HepG2 (cell line): Measurements from ENCODE around the gene ZCCHC24. TPM values are rescaled to one million over a fixed set of nuclear protein-coding genes. Genes with fewer than 3 reads are reported as not detected.

ENCODE experiments used
- ATAC-seq: fragments of 200-7000 bp; cut with Tn5 transposase; 3 replicates; pipeline ENCODE4 v1.9.1; 2020; ENCODE audit warnings: mild to moderate bottlenecking, moderate library complexity
- BruUV-seq: library from RNA; stranded (reverse); fragments of 400-500 nt; replicated peaks from 2 replicates; lab custom pipeline; 2021; lab: Mats Ljungman, UMichigan
- CTCF ChIA-PET: fragments of 300-600 bp; formaldehyde crosslinking; extraction: SDS; loops from one replicate; lab custom pipeline; 2021; ENCODE audit warnings: low total read pairs, inconsistent platforms, low intra/inter-chr PET ratio; lab: Yijun Ruan, JAX
- POLR2A ChIA-PET: fragments of 350-600 bp; sonication (Branson Sonifier 250); formaldehyde crosslinking; loops from one replicate; lab custom pipeline; 2020; ENCODE audit warnings: antibody characterized with exemption, inconsistent platforms; lab: Yijun Ruan, JAX
- DNase-seq: peaks from one replicate; pipeline ENCODE4 v3.0.0-alpha.2; 2015; ENCODE audit warnings: low spot score
- FAIRE-seq: peaks from 3 replicates; lab custom pipeline; 2011; peaks lifted over from hg19 to GRCh38; lab: Jason Lieb, UNC
- H2AFZ ChIP-seq: one replicate; pipeline ENCODE4 v1.6.1; 2011; ENCODE audit warnings: low read length, inconsistent platforms
- H3K27ac ChIP-seq: fragments of 300-600 bp; 3 replicates; pipeline ENCODE4 v1.8.0; 2011; ENCODE audit warnings: mixed run types, mild to moderate bottlenecking, mixed read lengths, low read length, inconsistent platforms; ENCODE audit not compliant: insufficient read depth; ENCODE audit errors: extremely low read length
- H3K27me3 ChIP-seq, 2 experiments: fragments of 200-600 bp in 1 of 2; 2 replicates in 1 of 2; 3 replicates in 1 of 2; pipeline versions ENCODE4 v1.6.0 to v1.8.0; 2011; ENCODE audit warnings: low read length in 2 of 2, mild to moderate bottlenecking in 2 of 2, moderate library complexity in 2 of 2, inconsistent platforms in 1 of 2; ENCODE audit not compliant: insufficient read depth in 2 of 2, control insufficient read depth in 1 of 2
- H3K36me3 ChIP-seq, 2 experiments: fragments of 200-600 bp in 1 of 2; replicated peaks in 1 of 2; 2 replicates in 1 of 2; 3 replicates in 1 of 2; pipeline versions ENCODE4 v1.5.1 to v1.8.0; 2011; ENCODE audit warnings: low read length in 2 of 2, inconsistent platforms in 1 of 2; ENCODE audit not compliant: insufficient read depth in 2 of 2, control insufficient read depth in 1 of 2
- H3K4me1 ChIP-seq: 2 replicates; pipeline ENCODE4 v1.5.1; 2012; ENCODE audit warnings: low read length, inconsistent platforms; ENCODE audit not compliant: insufficient read depth
- H3K4me2 ChIP-seq: 2 replicates; pipeline ENCODE4 v1.6.0; 2011; ENCODE audit warnings: low read depth, low read length, inconsistent platforms
- H3K4me3 ChIP-seq, 3 experiments: fragments of 200-600 bp in 1 of 3; sonication (generic), shearing (Covaris generic) in 1 of 3; replicated peaks in 1 of 3; 2 replicates each; pipeline ENCODE4 v1.5.1; 2011 to 2016; ENCODE audit warnings: low read length in 3 of 3, inconsistent platforms in 2 of 3, low read depth in 2 of 3, mild to moderate bottlenecking in 2 of 3, control low read depth in 1 of 3, mixed read lengths in 1 of 3; ENCODE audit not compliant: insufficient read depth in 1 of 3
- H3K79me2 ChIP-seq: one replicate; pipeline ENCODE4 v1.6.1; 2011; ENCODE audit warnings: low read length, inconsistent platforms; ENCODE audit not compliant: insufficient read depth
- H3K9ac ChIP-seq: 2 replicates; pipeline ENCODE4 v1.6.0; 2011; ENCODE audit warnings: mild to moderate bottlenecking, low read depth, low read length, inconsistent platforms; ENCODE audit not compliant: insufficient read depth
- H3K9me3 ChIP-seq: 2 replicates; pipeline ENCODE4 v1.5.1; 2012; ENCODE audit warnings: mild to moderate bottlenecking, low read length
- H4K20me1 ChIP-seq: 2 replicates; pipeline ENCODE4 v1.6.0; 2011; ENCODE audit warnings: inconsistent platforms, mild to moderate bottlenecking, low read length, moderate library complexity; ENCODE audit not compliant: insufficient read depth
- DR1 ChIP-seq: sonication (generic); formaldehyde crosslinking; IDR thresholded peaks from 2 replicates; pipeline ENCODE4 v1.8.0; 2021; ENCODE audit warnings: mild to moderate bottlenecking, missing genetic modification reagents, inconsistent platforms
- HOXA3 ChIP-seq: sonication (generic); formaldehyde crosslinking; IDR thresholded peaks from 2 replicates; pipeline ENCODE4 v1.5.0; 2020; ENCODE audit warnings: missing genetic modification reagents
- NBN ChIP-seq: fragments of 450-650 bp; conservative IDR thresholded peaks from 2 replicates; pipeline ENCODE4 v1.6.1; 2017
- NR2F6 ChIP-seq, 2 experiments: IDR thresholded peaks; 2 replicates each; pipeline ENCODE4 v1.6.1; 2016; ENCODE audit warnings: antibody characterized with exemption in 1 of 2, mild to moderate bottlenecking in 1 of 2
- SNRNP70 ChIP-seq: fragments of 200-400 bp; formaldehyde crosslinking; IDR thresholded peaks from 2 replicates; pipeline ENCODE4 v1.6.1; 2017; ENCODE audit warnings: mild to moderate bottlenecking, low read depth, low read length, moderate library complexity
- SYNCRIP ChIP-seq: fragments of 200-400 bp; formaldehyde crosslinking; IDR thresholded peaks from 2 replicates; pipeline ENCODE4 v1.6.1; 2018; ENCODE audit warnings: mild to moderate bottlenecking, low read depth, low read length; ENCODE audit not compliant: insufficient read depth
- TAF1 ChIP-seq: sonication (generic); formaldehyde crosslinking; IDR thresholded peaks from 2 replicates; pipeline ENCODE4 v1.4.0; 2020; ENCODE audit warnings: missing genetic modification reagents
- ZFX ChIP-seq: sonication (generic); formaldehyde crosslinking; IDR thresholded peaks from 2 replicates; pipeline ENCODE4 v1.4.0; 2020; ENCODE audit warnings: mild to moderate bottlenecking, low read depth, missing genetic modification reagents, moderate library complexity
- ZMYM4 ChIP-seq: sonication (generic); formaldehyde crosslinking; IDR thresholded peaks from 2 replicates; pipeline ENCODE4 v1.8.1; 2023; ENCODE audit warnings: mild to moderate bottlenecking, missing genetic modification reagents
- ZNF629 ChIP-seq: sonication (generic); formaldehyde crosslinking; conservative IDR thresholded peaks from 2 replicates; pipeline ENCODE4 v1.5.0; 2020; ENCODE audit warnings: missing genetic modification reagents
- ZNF776 ChIP-seq: sonication (generic); formaldehyde crosslinking; IDR thresholded peaks from 2 replicates; pipeline ENCODE4 v1.4.0; 2020; ENCODE audit warnings: mild to moderate bottlenecking, missing genetic modification reagents
- WGBS: methylation state at CpG from one replicate; pipeline ENCODE4 v1.1.6; 2017; ENCODE audit warnings: low lambda C conversion rate; 5-methylcytosine and 5-hydroxymethylcytosine counted together
- in situ Hi-C: cut with HindIII; loops from 2 replicates; pipeline ENCODE4 v1.10.0; 2017; ENCODE audit warnings: low pct_unique_long_range_greater_than_20kb; ENCODE audit not compliant: extremely low pct_ligation_motif_present
- intact Hi-C: fragments of 100-400 bp; cut with micrococcal nuclease; formaldehyde crosslinking; loops from one replicate; pipeline ENCODE4 v1.10.0; 2022; ENCODE audit not compliant: unreplicated experiment
- polyA plus RNA-seq, 8 experiments: library from polyadenylated mRNA; depleted of rRNA in 3 of 8; stranded (reverse) in 7 of 8; unstranded in 1 of 8; fragments of >200 nt; fragmentation: Illumina TruSeq in 4 of 8; extraction: Trizol in 4 of 8; gene quantifications; 2 replicates each; pipeline versions ENCODE4 v1.2.1 to v1.2.3, GENCODE V29; 2011 to 2016; ENCODE audit warnings: low read depth in 4 of 8, missing spikeins in 1 of 8, mixed read lengths in 1 of 8; ENCODE audit not compliant: insufficient read depth in 1 of 8
- total RNA-seq, 5 experiments: library from RNA; depleted of rRNA; stranded (reverse); fragments of >200 nt; fragmentation: Illumina TruSeq; extraction: Trizol; gene quantifications; 2 replicates each; pipeline ENCODE4 v1.2.3, GENCODE V29; 2016; ENCODE audit warnings: low read depth in 1 of 5
- TF ChIP-seq, protein P1 (sequence below): sonication (generic); formaldehyde crosslinking; IDR thresholded peaks from 2 replicates; pipeline ENCODE4 v1.5.0; 2020; ENCODE audit warnings: mild to moderate bottlenecking, missing genetic modification reagents

The ZCCHC24 gene
- total and polyA plus RNA-seq, 2 of the 13 experiments (the other 11 are each of a cell fraction or from before 2014, with no cell fraction given), result 3.1 to 7.9 TPM

DNA sequence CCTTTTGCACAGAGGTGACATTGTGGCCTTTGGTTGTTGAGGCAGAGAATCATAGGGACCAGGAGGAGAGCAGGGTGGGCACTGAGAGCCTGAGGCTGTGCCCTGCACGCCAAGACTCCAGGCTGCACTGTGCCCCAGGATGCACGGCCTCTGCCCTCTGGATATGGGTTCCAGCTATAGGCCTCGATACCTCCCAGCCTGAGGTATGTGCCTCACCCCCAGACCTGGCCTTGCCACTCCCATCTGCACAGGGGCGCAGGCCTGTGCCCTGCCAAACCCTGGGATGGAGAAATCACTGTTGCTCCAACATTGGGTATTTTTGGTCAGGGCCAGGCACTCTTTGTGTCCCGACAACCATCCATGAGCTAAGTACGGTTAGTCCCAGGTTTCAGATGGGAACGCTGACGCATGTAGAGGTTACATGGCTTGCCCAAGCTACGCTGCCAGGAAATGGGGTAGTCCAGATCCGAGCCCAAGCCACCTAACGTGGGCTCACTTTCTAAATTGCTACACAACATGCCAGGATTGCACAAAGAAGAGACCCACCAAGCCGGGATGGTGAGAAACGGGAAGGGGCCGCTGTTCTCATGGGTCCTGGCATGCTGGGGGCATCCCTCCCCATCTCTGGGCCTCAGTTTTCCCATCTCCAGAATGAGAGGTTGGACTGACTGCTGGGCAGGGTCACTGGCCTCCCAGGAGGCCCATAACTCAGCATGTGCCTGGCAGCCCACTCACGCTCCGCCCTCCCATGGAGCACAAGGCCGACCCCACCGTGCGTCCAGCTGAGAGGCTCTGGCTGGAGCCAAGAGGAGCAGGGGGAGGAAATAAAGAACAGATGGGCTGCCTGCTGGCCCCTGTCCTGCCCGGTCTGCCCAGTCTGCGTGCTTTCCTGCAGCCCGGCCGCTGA, 44.2 kb downstream of the ZCCHC24 start:
- Histone ChIP-seq H3K27me3 (no peaks in the 10 kb centered on the region), H2AFZ (no peak overlapping the region), H3K36me3 (peaks cover 0 to 1% of the 10 kb centered on the region in 2 experiments; a peak in 1 of 5 replicates), H4K20me1 (no peaks in the 10 kb centered on the region)
- no TSS peak for BruUV-seq
- ATAC-seq, result no peak
- no peak for TF ChIP-seq NBN
- TF ChIP-seq ZFX (CRISPR knock-in tag), result 0 out of 2 replicates have a peak, but pooled peaks have one; percentile 3
- TF ChIP-seq, all 625 proteins: peak for 1
- Histone ChIP-seq H3K4me3 (peak overlapping the region in 1 of 3 experiments; percentile 24; a peak in 1 of 6 replicates), H3K9ac (no peak overlapping the region), H3K79me2 (no peaks in the 10 kb centered on the region), H3K4me2 (peak overlapping the region; percentile 37; the same call in 1 of the 2 replicates), H3K4me1 (peaks cover 72% of the 10 kb centered on the region), H3K27ac (no peak overlapping the region), H3K9me3 (no peaks in the 10 kb centered on the region)
- no peak for DNase-seq
- 86% methylated on average over 14 of the region's 23 CpGs for WGBS
- FAIRE-seq, result no peak
- in situ Hi-C loops (no loop called here), intact Hi-C loops (loop anchor here (5.0 kb wide), 1 partner anchor 46 kb away; the partner anchor contains the start of gene ZCCHC24)
- ChIA-PET CTCF (interaction anchor here (2.6 to 2.9 kb wide), 2 partner anchors 66 to 86 kb away, joined by 13 to 23 read pairs; no protein-coding TSS in a partner anchor), POLR2A (no interaction called here)

DNA sequence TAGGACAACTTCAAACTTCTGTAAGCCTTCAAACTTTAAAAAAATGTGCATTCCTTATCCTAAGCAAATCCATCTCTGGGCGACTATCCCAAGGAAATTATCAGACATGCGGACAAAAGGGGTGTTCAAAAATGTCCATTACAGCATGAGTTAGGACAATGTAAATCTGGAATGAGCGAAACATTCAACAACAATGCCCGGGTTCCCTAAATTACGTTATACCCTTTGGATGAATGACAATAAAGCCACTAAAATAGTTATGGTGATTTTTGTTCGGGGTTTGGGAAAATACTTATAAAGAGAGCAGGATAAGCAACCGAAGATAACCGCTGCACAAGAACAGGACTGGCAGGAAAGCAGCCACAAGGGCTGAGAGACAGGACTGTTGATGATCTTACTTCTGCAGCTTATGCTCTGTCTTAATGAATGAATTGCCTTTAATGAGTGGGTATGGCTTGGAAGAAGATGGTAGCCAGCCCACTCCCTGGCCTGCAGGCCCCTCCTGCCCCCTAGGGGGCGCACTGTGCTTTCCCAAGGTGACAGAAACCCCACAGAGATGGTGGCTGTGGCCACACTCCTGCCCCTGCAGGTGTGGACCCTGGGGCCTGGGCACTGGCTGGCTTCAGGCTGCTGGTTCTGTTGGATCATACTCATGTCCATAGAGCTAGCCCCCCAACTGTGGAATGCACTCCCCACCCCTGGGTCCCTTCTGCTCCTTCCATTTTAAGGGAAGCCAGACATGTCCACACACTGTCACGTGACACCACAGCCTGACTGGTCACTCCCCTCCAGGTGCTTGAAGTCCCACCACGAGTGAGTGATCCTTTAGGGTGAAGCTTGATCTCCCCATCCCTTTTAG, 45.0 kb downstream of the ZCCHC24 start:
- intact Hi-C loops, result loop anchor here (1.0 to 5.0 kb wide), 3 partner anchors 47 to 88 kb away; partner anchors contain the start of gene ZCCHC24
- 79% methylated on average over 10 of the region's 11 CpGs for WGBS
- TF ChIP-seq HOXA3 (CRISPR knock-in tag) (0 out of 2 replicates have a peak, but pooled peaks have one; percentile 16), ZNF776 (CRISPR knock-in tag) (no peak), ZMYM4 (CRISPR knock-in tag) (no peak), SNRNP70 (no peak), DR1 (CRISPR knock-in tag) (no peak), SYNCRIP (no peak), NR2F6 (IDR thresholded peaks at IDR 0.05) (no peak), NR2F6 (CRISPR knock-in tag; IDR thresholded peaks at IDR 0.05) (no peak), ZNF629 (CRISPR knock-in tag) (no peak), TAF1 (CRISPR knock-in tag) (no peak)
- TF ChIP-seq, protein P1, sequence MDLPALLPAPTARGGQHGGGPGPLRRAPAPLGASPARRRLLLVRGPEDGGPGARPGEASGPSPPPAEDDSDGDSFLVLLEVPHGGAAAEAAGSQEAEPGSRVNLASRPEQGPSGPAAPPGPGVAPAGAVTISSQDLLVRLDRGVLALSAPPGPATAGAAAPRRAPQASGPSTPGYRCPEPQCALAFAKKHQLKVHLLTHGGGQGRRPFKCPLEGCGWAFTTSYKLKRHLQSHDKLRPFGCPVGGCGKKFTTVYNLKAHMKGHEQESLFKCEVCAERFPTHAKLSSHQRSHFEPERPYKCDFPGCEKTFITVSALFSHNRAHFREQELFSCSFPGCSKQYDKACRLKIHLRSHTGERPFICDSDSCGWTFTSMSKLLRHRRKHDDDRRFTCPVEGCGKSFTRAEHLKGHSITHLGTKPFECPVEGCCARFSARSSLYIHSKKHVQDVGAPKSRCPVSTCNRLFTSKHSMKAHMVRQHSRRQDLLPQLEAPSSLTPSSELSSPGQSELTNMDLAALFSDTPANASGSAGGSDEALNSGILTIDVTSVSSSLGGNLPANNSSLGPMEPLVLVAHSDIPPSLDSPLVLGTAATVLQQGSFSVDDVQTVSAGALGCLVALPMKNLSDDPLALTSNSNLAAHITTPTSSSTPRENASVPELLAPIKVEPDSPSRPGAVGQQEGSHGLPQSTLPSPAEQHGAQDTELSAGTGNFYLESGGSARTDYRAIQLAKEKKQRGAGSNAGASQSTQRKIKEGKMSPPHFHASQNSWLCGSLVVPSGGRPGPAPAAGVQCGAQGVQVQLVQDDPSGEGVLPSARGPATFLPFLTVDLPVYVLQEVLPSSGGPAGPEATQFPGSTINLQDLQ (CRISPR knock-in tag), result no peak

More for the DNA sequence above, 45.0 kb downstream of the ZCCHC24 start:
- H3K9me3 ChIP-seq, result no peaks in the 10 kb centered on the region
- H4K20me1 ChIP-seq, result no peaks in the 10 kb centered on the region
- no peak overlapping the region for H3K4me3 ChIP-seq
- H3K27me3 ChIP-seq, result no peaks in the 10 kb centered on the region
- no peak overlapping the region for H3K27ac ChIP-seq
- CTCF ChIA-PET, result interaction anchor here (0.7 to 2.9 kb wide), 4 partner anchors 25 to 87 kb away, joined by 3 to 23 read pairs (median 8); no protein-coding TSS in a partner anchor
- DNase-seq (peak; percentile 37), ATAC-seq (peak; percentile 64), FAIRE-seq (peak; percentile 76)
- H2AFZ ChIP-seq, result no peak overlapping the region
- BruUV-seq, result no TSS peak
- no peak overlapping the region for H3K4me2 ChIP-seq
- H3K79me2 ChIP-seq, result no peaks in the 10 kb centered on the region
- H3K4me1 ChIP-seq, result peaks cover 64% of the 10 kb centered on the region
- peaks cover 0 to 1% of the 10 kb centered on the region in 2 experiments; a peak in 1 of 5 replicates for H3K36me3 ChIP-seq
- in situ Hi-C loops, result no loop called here
- H3K9ac ChIP-seq, result no peak overlapping the region
- POLR2A ChIA-PET, result interaction anchor here (1.1 kb wide), 1 partner anchor 20 kb away, joined by 3 read pairs; no protein-coding TSS in a partner anchor
